ENCODE data around the gene OPRM1. TPM values are rescaled to one million over a fixed set of nuclear protein-coding genes. Genes with fewer than 3 reads are reported as not detected.

OPRM1 gene
- total RNA-seq, 4 donors from 2014 or later, result not detected

DNA sequence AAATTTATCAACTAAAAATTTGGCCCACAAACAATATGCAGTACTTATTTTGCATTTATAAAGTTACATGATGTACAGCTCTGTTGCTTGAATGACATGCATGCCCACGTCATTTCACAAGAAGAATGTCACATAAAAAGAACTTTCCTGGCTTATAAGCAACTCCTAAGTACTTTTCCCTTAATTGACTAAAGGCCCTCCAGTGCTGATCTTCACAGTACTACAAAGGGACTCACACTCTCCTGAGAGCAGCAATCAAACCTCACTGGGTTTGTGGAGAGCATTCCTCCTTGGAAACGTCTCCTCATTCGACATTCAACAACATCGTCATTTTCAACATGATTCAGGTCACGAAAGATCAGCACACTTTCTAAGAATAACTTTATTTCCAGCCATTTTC lies 206.5 kb downstream of the OPRM1 start:
- no peaks in the 10 kb centered on the region for H3K9me3 ChIP-seq
- no peak overlapping the region for H3K4me3 ChIP-seq
- no peaks in the 10 kb centered on the region for H3K27me3 ChIP-seq
- H3K27ac ChIP-seq, result no peak overlapping the region
- H3K4me1 ChIP-seq, result no peaks in the 10 kb centered on the region
- TF ChIP-seq POLR2AphosphoS5 (IDR thresholded peaks at IDR 0.05), result no peak
- TF ChIP-seq POLR2A (IDR thresholded peaks at IDR 0.05), result no peak
- no peak for TF ChIP-seq EP300 (IDR thresholded peaks at IDR 0.05)
- TF ChIP-seq, protein P1, sequence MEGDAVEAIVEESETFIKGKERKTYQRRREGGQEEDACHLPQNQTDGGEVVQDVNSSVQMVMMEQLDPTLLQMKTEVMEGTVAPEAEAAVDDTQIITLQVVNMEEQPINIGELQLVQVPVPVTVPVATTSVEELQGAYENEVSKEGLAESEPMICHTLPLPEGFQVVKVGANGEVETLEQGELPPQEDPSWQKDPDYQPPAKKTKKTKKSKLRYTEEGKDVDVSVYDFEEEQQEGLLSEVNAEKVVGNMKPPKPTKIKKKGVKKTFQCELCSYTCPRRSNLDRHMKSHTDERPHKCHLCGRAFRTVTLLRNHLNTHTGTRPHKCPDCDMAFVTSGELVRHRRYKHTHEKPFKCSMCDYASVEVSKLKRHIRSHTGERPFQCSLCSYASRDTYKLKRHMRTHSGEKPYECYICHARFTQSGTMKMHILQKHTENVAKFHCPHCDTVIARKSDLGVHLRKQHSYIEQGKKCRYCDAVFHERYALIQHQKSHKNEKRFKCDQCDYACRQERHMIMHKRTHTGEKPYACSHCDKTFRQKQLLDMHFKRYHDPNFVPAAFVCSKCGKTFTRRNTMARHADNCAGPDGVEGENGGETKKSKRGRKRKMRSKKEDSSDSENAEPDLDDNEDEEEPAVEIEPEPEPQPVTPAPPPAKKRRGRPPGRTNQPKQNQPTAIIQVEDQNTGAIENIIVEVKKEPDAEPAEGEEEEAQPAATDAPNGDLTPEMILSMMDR (IDR thresholded peaks at IDR 0.05), result no peak
- 67% methylated on average over 5 of the region's 5 CpGs for WGBS
- DNase-seq (ENCODE audit: low spot score in 2 of 2), result no peak
- H3K36me3 ChIP-seq, result no peaks in the 10 kb centered on the region

DNA sequence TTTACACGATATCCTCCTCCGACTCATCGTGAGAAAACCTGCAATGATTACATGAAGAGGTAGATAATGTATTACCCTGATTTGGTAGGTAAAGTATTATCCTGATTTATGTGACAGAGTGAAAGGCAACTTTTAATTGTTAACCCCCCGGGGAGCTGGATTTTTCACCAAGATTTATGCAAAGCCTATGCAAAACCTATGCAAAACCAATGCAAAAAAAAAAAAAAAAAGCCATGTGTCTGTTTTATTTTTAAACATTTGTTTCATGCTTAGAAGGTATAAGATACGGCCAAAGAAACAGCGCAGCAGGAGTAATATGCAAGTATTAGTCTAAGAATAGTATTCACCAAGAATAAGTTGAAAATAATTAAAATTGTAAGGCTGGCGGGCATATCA lies 207.7 kb downstream of the OPRM1 start:
- 67% methylated on average over 7 of the region's 7 CpGs for WGBS
- Histone ChIP-seq H3K4me1 (no peaks in the 10 kb centered on the region), H3K27me3 (no peaks in the 10 kb centered on the region), H3K36me3 (no peaks in the 10 kb centered on the region), H3K4me3 (peak overlapping the region; percentile 22), H3K27ac (no peak overlapping the region), H3K9me3 (no peaks in the 10 kb centered on the region)
- no peak for DNase-seq (ENCODE audit: low spot score in 2 of 2)
- no peak for TF ChIP-seq POLR2AphosphoS5 (IDR thresholded peaks at IDR 0.05)

- Histone ChIP-seq H3K36me3 (no peaks in the 10 kb centered on the region), H3K27ac (no peak overlapping the region), H3K4me3 (peak overlapping the region; percentile 22), H3K27me3 (no peaks in the 10 kb centered on the region), H3K4me1 (no peaks in the 10 kb centered on the region), H3K9me3 (no peaks in the 10 kb centered on the region)
- 46% methylated on average over 12 of the region's 12 CpGs for WGBS
- no peak for DNase-seq (ENCODE audit: low spot score in 2 of 2)
- no peak for TF ChIP-seq EP300 (IDR thresholded peaks at IDR 0.05)
- TF ChIP-seq POLR2AphosphoS5 (IDR thresholded peaks at IDR 0.05), result no peak
These were observed 208.2 kb downstream of the OPRM1 start for GRCh38 chr6:154247119-154247861.

DNA sequence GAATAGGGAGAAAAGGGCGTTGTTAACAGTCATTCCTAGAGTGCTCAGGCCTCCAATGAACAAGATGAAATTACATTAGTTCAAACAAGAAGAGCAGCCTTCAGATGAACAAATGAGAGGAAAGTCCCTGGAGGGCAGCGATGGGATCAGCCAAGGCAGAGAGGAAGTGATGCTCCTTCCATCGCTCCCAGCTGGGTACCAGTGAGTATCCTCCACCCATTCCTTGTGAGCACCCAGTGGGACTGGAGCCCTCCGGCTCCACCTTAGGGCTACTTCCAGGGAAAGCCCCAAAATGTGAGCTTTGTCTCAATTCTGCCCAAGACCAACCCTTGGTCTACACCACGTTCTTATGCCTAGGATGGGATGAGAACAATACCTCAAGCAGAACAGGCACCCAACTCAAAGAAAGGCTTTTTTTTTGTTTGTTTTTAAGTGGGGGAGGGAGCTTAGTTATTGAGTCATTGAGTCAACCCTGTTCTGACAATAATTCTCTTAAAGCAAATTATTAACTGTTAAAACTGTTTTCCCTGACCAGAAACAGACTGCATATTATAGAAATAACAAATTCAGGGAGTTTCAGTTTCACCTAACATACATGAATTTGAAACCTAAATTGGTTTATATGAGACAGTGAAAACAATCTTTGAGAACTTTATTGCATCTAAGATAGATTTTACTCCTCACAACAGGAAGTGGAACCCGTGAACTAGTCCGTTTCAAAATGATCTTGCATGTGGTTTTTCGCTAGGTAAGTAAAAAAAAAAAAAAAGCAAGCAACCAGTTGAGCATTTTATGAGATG lies 210.7 kb downstream of the OPRM1 start:
- TF ChIP-seq, protein P1 (IDR thresholded peaks at IDR 0.05), result no peak
- TF ChIP-seq POLR2A (IDR thresholded peaks at IDR 0.05) (no peak), POLR2AphosphoS5 (IDR thresholded peaks at IDR 0.05) (no peak), EP300 (IDR thresholded peaks at IDR 0.05) (no peak)
- Histone ChIP-seq H3K4me3 (no peak overlapping the region), H3K4me1 (no peaks in the 10 kb centered on the region), H3K27ac (no peak overlapping the region), H3K36me3 (no peaks in the 10 kb centered on the region), H3K9me3 (no peaks in the 10 kb centered on the region), H3K27me3 (no peaks in the 10 kb centered on the region)
- WGBS, result 68% methylated on average over 8 of the region's 8 CpGs
- no peak for DNase-seq (ENCODE audit: low spot score in 2 of 2)

DNA sequence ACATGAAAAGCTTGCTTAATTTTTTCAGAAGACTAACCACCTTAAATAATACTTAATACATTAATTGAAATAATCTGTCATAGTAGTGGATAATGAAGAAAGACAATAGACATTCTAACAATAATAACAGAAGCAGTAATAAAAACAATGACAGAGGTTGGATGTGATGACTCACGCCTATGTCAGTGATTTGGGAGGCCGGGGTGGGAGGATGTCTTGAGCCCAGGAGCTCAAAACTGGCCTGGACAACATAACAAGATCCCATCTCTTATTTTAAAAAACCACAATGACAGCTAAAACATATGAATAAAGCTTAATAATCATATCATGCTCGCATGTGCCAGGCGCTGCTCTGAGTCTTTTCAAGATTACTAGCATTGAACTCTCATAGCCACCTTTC lies 212.1 kb downstream of the OPRM1 start:
- H3K36me3 ChIP-seq, result no peaks in the 10 kb centered on the region
- peaks cover 3% of the 10 kb centered on the region for H3K9me3 ChIP-seq
- no peak overlapping the region for H3K27ac ChIP-seq
- WGBS, result 83% methylated on average over 4 of the region's 4 CpGs
- H3K27me3 ChIP-seq, result no peaks in the 10 kb centered on the region
- no peak overlapping the region for H3K4me3 ChIP-seq
- no peak for DNase-seq (ENCODE audit: low spot score in 2 of 2)
- no peak for TF ChIP-seq EP300 (IDR thresholded peaks at IDR 0.05)
- TF ChIP-seq, protein P1 (IDR thresholded peaks at IDR 0.05), result no peak
- no peak for TF ChIP-seq POLR2AphosphoS5 (IDR thresholded peaks at IDR 0.05)
- no peaks in the 10 kb centered on the region for H3K4me1 ChIP-seq

DNA sequence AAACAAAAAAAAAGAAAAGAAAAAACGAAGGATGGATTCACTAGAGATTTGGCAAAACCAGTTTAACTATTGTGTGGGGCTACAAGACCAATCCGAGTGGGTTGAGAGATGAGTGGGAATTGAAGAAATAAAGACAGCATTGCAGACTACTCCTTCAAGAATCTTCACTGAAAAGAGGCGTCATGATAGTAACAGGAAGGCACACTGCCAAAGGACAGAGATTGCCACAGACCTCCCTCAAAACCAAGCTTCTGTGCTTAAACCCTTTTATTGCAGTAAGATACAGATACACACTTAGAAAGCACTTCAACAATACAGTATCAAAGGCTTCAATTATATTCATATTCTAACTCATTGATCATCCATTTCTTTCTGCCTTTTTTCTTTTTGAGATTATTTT lies 213.6 kb downstream of the OPRM1 start:
- H3K27me3 ChIP-seq, result no peaks in the 10 kb centered on the region
- 58% methylated on average over 3 of the region's 3 CpGs for WGBS
- DNase-seq (ENCODE audit: low spot score in 2 of 2), result no peak

More for the DNA sequence above, 213.6 kb downstream of the OPRM1 start:
- Histone ChIP-seq H3K9me3 (peaks cover 3% of the 10 kb centered on the region), H3K4me3 (no peak overlapping the region), H3K27ac (no peak overlapping the region), H3K4me1 (no peaks in the 10 kb centered on the region), H3K36me3 (no peaks in the 10 kb centered on the region)
- no peak for TF ChIP-seq POLR2AphosphoS5 (IDR thresholded peaks at IDR 0.05)
- no peak for TF ChIP-seq EP300 (IDR thresholded peaks at IDR 0.05)
- TF ChIP-seq POLR2A (IDR thresholded peaks at IDR 0.05), result no peak
- TF ChIP-seq, protein P1 (IDR thresholded peaks at IDR 0.05), result no peak
